UCSD-AML1 (cell line): ENCODE results near the gene C10orf90.

ENCODE experiments used
- DNase-seq: peaks from one replicate; lab custom pipeline; 2025; ENCODE audit not compliant: unreplicated experiment; lab: John Stamatoyannopoulos, UW

Gene C10orf90

DNA sequence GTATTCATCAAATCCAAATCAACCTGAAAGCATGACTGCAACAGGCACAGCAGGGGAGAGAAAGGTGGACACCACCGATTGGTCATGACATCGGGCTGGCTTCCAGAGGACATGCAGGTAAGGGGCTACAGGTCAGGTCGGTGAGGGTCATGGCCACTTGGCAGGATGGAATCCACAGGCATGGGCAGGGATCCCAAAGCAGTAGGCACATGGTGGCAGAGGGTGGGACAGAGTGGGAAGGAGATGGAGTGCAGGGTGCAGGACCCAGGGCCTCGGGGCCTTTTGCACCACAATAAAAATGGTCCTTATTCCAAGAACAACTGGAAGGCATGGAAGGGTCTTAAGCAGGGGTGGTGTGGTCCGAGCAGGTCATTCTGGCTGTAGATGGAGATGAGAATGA, 33.0 kb downstream of the C10orf90 start:
- no peak for DNase-seq

GRCh38 chr10:126634911-126635310, 35.6 kb downstream of the C10orf90 start:
- DNase-seq, result no peak

GRCh38 chr10:126634347-126634746, 36.1 kb downstream of the C10orf90 start:
- no peak for DNase-seq

DNA sequence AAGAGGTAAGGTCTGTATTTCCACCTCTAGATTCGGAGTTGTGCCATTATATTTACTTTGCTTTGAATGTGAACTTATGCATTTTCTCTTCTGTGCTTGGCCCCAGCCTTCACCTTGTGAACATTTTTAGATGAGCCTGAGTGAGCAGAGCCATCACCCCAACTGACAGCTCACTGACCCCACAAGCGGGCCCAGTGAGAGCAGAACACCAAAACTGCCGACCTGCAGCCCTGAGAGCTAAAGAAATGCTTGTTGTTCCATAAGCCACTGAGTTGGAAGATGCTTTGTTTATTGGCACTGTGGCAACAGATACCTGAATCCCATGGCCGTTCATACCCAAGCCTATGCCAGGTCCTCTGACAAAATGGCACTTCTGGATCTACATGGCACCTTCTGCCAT, 37.8 kb downstream of the C10orf90 start:
- no peak for DNase-seq

GRCh38 chr10:126629925-126630624, 40.4 kb downstream of the C10orf90 start:
- DNase-seq, result no peak

DNA sequence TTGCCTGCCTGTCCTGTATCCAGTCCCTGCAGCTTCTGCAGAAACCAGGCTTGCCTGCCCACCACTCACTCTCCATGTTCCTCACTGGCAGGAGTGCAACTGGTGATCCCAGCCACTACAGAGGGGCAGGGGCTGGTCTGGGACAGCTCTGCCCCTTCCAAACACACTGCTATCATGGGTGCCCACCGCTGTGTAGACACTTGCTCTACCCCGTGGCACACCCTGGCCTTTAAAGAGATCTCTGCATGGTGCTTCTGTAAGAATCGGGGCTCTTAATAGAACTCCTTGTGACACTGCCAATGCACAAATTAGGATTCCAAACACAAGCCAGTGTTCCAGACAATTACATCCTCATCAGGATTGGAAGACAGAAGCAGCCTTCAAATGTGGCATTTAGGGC, 41.7 kb downstream of the C10orf90 start:
- DNase-seq, result no peak

DNA sequence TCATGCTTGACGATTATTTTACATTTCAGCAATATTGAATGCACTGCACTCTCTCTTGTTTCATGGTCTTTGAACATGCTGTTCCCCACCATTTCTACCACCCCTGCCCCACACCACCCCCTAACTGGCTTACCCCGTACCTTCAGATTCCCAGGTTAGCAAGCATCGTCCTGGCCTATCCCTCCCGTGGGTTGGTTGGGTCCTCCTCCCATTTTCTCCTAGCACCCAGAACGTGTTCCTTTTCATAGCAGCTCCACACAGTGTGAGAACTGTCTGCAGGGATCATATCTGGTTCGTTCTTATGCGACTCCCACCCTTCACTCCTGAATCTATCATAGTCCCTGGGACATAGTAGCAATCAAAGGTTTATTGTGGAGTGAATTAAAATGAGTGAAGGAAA, 48.6 kb downstream of the C10orf90 start:
- DNase-seq, result no peak

GRCh38 chr10:126618466-126618865, 52.0 kb downstream of the C10orf90 start:
- no peak for DNase-seq

- no peak for DNase-seq
These were observed 52.8 kb downstream of the C10orf90 start for GRCh38 chr10:126617733-126618132.

GRCh38 chr10:126617208-126617607, 53.3 kb downstream of the C10orf90 start:
- no peak for DNase-seq

DNA sequence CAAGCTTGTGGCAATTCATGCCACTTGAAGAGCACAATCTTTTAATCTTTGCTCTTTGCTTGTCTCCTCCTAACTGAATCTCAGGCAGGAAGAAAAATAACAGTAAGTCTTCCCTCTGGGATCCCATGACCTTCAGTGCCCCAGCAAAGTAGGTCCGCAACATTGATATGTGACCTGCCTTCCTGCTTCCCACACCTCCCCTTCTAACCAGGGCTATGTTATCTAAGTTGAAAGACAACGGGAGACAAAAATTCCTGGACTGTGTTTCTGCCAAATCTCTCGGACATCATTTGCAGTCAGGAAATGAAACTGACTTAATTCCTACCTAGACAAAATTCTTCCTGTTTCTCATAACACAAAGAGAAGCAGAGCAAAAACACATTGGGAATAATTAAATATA, 53.8 kb downstream of the C10orf90 start:
- no peak for DNase-seq

GRCh38 chr10:126611303-126611702, 59.2 kb downstream of the C10orf90 start:
- no peak for DNase-seq

GRCh38 chr10:126609566-126609965, 60.9 kb downstream of the C10orf90 start:
- DNase-seq, result no peak

DNA sequence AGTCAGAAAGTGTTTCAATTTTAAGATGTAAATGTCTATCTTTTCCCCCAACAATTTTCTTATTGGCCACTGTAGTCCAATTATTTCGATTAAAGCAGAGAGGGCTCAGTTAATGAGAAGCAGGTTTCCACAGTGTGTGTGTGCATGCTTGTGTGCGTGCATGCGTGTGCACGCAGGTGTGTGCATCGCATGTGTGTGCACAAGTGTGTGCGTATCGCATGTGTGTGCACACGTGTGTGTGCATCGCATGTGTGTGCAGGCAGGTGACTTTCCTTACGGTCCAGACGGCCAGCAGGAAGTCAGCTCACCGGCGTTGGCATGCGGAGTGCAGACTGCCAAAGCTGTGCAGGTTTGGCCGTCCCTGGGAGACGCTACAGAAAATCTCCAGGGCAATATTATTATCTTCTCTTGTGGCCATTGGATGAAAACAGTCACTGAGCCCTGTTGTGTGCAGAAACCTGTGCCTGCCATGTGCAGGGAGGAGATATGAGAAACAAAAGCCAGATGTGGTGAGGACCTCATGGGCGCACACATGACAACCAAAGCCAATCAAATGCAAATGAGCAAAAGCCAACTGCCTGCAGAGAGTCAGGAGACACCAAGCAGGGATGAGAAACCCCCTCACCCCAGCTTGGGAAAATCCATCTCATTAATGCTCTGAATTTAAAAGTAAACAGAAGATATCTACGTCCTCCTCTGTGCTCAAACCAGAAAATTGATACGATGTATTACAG, 70.4 kb downstream of the C10orf90 start:
- no peak for DNase-seq

GRCh38 chr10:126598009-126598408, 72.5 kb downstream of the C10orf90 start:
- peak; percentile 41 for DNase-seq

- DNase-seq, result no peak
These were observed 73.3 kb downstream of the C10orf90 start for GRCh38 chr10:126597211-126597610.

GRCh38 chr10:126596472-126597016, 73.9 kb downstream of the C10orf90 start:
- no peak for DNase-seq

DNA sequence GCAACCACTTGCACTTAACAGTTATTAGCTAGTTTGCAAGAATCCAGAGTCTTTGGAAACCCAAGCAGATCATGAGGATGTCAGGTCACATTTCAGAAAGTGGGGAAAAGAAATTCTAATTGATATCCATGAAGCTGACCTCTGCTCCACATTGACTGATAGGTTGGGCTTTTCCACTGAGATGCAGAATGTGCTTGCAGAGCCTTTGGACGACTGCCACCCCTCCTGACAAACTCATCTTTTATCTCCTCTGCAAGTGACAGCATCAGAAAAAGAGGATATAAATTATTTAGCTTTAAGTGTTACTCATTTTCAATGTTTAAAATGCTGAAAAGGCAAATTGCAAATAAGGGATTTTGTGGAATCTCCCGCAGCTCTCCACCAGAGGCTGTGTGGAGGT, 75.3 kb downstream of the C10orf90 start:
- DNase-seq, result no peak

GRCh38 chr10:126593968-126594701, 76.4 kb downstream of the C10orf90 start:
- no peak for DNase-seq

- DNase-seq, result no peak
These were observed 77.6 kb downstream of the C10orf90 start for GRCh38 chr10:126592901-126593300.

DNA sequence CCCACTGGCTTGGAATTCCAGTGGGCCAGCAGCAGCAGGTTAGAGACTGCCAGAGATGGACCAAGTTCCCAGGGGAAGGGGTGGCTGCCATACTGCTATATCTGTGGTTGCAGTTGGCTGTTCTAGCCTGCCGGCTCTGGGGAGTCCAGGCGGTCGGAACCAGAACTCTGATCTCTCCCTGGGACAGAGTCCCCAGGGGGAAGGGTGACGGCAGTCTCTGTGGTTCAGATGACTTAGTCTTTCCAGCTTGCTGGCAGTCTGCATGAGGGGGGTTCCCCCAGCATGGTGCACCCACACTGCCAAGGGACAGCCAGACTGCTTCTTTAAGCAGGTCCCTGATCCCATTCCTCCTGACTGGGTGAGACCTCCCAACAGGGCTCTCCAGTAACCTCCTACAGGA, 82.5 kb downstream of the C10orf90 start:
- no peak for DNase-seq

DNA sequence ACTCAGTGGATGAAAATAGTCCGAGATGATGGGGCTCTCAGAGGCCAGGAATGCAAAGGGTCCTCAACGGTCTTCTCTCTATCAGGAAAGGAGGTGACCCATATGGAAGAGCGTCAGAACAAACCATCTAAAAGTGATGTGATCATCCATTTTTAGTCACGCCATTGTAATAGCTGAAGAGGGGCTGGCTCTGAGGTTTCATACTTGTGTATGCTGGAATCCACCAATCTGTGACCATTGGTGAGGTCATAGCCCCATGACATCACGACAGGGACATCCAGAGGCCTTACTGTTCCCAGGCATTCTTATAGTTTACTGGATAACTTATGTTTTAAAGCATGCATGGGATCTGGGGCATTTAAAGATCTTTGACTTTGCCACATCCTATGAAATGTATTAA, 83.6 kb downstream of the C10orf90 start:
- no peak for DNase-seq
